Measurements from ENCODE around the gene VPS37B. TPM values are rescaled to one million over a fixed set of nuclear protein-coding genes. Genes with fewer than 3 reads are reported as not detected.

The VPS37B gene
- total and polyA plus RNA-seq, 2 donors (not counting 3 experiments of a cell fraction or from before 2014, with no cell fraction given), result 39.5 to 45.9 TPM

DNA sequence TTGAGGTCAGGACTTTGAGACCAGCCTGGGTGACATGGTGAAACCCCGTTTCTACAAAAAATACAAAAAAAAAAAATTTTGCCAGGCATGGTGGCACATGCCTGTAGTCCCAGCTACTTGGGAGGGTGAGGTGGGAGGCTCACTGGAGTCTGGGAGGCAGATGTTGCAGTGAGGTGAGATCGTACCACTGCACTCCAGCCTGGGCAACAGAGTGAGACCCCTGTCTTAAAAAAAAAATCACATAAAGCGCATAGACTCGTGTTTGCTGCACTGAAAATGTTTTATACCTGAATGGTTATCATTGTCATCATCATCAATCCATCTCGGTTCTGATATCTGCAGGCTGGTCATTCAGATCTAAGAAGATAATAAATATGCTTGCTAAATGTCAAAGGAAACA is 24.8 kb upstream of the VPS37B start:
- Histone ChIP-seq H3K27ac (ENCODE audit: insufficient read depth, low read depth, low read length) (no peak overlapping the region), H3K79me2 (ENCODE audit: control insufficient read depth, insufficient read depth, low read length) (no peaks in the 10 kb centered on the region), H3K27me3 (ENCODE audit: control insufficient read depth in 2 of 2, insufficient read depth in 2 of 2, low read length in 2 of 2) (no peaks in the 10 kb centered on the region), H3K4me1 (ENCODE audit: control insufficient read depth, extremely low read depth, insufficient read depth, low read length) (peaks cover 5% of the 10 kb centered on the region), H3K9me3 (replicated peaks; ENCODE audit: control insufficient read depth, insufficient read depth, low read length) (no peaks in the 10 kb centered on the region), H3K4me2 (ENCODE audit: insufficient read depth, low read length) (no peak overlapping the region), H2AFZ (ENCODE audit: low read depth, low read length) (no peak overlapping the region), H3K9me1 (replicated peaks; ENCODE audit: control insufficient read depth, extremely low read depth, insufficient read depth, low read length) (no peaks in the 10 kb centered on the region), H3K9ac (replicated peaks; ENCODE audit: extremely low read depth, insufficient read depth, low read length) (no peak overlapping the region), H3K36me3 (ENCODE audit: control insufficient read depth in 2 of 2, extremely low read depth in 1 of 2, insufficient read depth in 2 of 2, low read length in 2 of 2) (no peaks in the 10 kb centered on the region), H3K4me3 (replicated peaks in 1 of 3; ENCODE audit: insufficient read depth in 1 of 3, low read depth in 1 of 3, low read length in 3 of 3) (no peak overlapping the region), H4K20me1 (replicated peaks; ENCODE audit: control insufficient read depth, extremely low read depth, insufficient read depth, low read length) (no peaks in the 10 kb centered on the region)
- intact Hi-C loops (cut with micrococcal nuclease) (no loop called here), dilution Hi-C loops (cut with MboI; ENCODE audit: extremely low pct_ligation_motif_present, low sequenced_read_pairs) (no loop called here)
- BruUV-seq (replicated peaks), result no TSS peak
- TF ChIP-seq POLR2A (IDR thresholded peaks at IDR 0.05; ENCODE audit: low read depth, low read length) (no peak), FOS (IDR thresholded peaks at IDR 0.05; ENCODE audit: borderline replicate concordance, insufficient read depth, low read length) (no peak), JUN (IDR thresholded peaks at IDR 0.05; ENCODE audit: borderline replicate concordance, insufficient read depth, insufficient read length, low read depth) (no peak), GATA2 (IDR thresholded peaks at IDR 0.05; ENCODE audit: insufficient read depth, insufficient read length, low read depth, low read length) (no peak), EZH2 (IDR thresholded peaks at IDR 0.05; ENCODE audit: borderline replicate concordance, low read depth, low read length, severe bottlenecking) (no peak), MYC (IDR thresholded peaks at IDR 0.05; ENCODE audit: low read depth, low read length) (no peak), POLR2AphosphoS5 (IDR thresholded peaks at IDR 0.05; ENCODE audit: insufficient read depth, low read depth, low read length) (no peak)
- TF ChIP-seq, protein P1, sequence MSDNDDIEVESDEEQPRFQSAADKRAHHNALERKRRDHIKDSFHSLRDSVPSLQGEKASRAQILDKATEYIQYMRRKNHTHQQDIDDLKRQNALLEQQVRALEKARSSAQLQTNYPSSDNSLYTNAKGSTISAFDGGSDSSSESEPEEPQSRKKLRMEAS (IDR thresholded peaks at IDR 0.05; ENCODE audit: insufficient read depth, insufficient read length), result no peak
- TF ChIP-seq, protein P2, sequence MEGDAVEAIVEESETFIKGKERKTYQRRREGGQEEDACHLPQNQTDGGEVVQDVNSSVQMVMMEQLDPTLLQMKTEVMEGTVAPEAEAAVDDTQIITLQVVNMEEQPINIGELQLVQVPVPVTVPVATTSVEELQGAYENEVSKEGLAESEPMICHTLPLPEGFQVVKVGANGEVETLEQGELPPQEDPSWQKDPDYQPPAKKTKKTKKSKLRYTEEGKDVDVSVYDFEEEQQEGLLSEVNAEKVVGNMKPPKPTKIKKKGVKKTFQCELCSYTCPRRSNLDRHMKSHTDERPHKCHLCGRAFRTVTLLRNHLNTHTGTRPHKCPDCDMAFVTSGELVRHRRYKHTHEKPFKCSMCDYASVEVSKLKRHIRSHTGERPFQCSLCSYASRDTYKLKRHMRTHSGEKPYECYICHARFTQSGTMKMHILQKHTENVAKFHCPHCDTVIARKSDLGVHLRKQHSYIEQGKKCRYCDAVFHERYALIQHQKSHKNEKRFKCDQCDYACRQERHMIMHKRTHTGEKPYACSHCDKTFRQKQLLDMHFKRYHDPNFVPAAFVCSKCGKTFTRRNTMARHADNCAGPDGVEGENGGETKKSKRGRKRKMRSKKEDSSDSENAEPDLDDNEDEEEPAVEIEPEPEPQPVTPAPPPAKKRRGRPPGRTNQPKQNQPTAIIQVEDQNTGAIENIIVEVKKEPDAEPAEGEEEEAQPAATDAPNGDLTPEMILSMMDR (IDR thresholded peaks at IDR 0.05; ENCODE audit: extremely low read depth in 1 of 2, insufficient read depth in 1 of 2, low read depth in 1 of 2, low read length in 2 of 2), result no peak
- ChIA-PET POLR2A (no interaction called here), CTCF (no interaction called here)
- no peak for DNase-seq (ENCODE audit: low read depth, low spot score)
- FAIRE-seq, result no peak
